22Rv1 (cell line): ENCODE data around the gene CEP170B.

Experiments used
- ZFX ChIP-seq: fragments of 450-650 bp; IDR thresholded peaks from 2 replicates; pipeline ENCODE4 v1.6.1; 2017; ENCODE audit warnings: antibody characterized with exemption, borderline replicate concordance
- TF ChIP-seq, protein P1 (sequence below): fragments of 450-650 bp; IDR thresholded peaks from 2 replicates; pipeline ENCODE4 v1.5.1; 2017; ENCODE audit warnings: mild to moderate bottlenecking

DNA sequence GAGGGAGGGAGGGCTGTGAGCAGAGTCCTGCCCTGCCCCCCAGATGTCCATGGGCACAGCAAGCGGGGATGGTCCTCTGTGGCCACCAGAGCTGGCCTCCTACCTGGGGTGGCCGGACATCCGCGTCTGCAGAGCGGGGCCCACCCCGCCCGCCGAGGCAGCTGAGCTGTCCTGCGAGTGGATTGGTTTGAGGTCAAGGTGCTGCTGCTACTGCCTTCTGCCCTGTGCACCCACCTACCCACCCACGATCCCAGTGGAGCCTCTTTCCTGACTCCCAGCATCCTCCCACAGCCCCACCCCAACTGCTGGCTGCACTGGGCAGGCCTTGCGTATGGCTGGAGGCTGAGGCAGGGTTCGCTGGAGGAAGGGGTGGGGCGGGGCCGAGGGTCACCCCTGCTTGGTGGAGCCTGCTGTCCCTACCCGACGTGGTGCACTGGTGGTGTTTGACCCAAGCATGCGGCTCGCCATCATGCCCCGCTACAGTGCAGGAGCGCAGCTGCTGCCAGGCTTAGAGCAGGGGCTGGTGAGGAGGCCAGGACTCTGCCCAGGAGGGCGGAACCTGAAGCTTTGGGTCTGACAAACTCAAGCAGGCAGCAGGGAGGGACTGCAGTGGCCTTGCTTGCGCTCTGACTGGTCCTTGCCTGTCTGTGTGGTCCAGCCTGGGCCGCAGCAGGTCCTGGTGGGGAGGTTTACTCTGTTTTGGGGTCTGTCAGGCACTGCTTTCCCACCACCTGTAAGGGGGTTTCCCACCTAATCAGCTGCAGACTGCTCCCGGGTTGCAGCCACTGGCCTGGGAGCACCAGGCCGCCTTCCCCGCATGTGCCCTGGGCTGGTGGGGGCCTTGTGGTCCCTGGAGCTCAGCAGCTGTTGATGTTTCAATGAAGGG is 23.7 kb downstream of the CEP170B start:
- TF ChIP-seq, protein P1, sequence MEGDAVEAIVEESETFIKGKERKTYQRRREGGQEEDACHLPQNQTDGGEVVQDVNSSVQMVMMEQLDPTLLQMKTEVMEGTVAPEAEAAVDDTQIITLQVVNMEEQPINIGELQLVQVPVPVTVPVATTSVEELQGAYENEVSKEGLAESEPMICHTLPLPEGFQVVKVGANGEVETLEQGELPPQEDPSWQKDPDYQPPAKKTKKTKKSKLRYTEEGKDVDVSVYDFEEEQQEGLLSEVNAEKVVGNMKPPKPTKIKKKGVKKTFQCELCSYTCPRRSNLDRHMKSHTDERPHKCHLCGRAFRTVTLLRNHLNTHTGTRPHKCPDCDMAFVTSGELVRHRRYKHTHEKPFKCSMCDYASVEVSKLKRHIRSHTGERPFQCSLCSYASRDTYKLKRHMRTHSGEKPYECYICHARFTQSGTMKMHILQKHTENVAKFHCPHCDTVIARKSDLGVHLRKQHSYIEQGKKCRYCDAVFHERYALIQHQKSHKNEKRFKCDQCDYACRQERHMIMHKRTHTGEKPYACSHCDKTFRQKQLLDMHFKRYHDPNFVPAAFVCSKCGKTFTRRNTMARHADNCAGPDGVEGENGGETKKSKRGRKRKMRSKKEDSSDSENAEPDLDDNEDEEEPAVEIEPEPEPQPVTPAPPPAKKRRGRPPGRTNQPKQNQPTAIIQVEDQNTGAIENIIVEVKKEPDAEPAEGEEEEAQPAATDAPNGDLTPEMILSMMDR: no peak
- no peak for TF ChIP-seq ZFX
